GM23248 (cell line): ENCODE measurements around the gene SLC43A2.

ENCODE experiments used
- EZH2 ChIP-seq: fragments of 200-600 bp; sonication (generic); IDR thresholded peaks from 2 replicates; pipeline ENCODE4 v1.6.1; 2018; ENCODE audit warnings: antibody characterized with exemption, mild to moderate bottlenecking; ENCODE audit not compliant: insufficient read depth, poor library complexity, severe bottlenecking
- EZH2phosphoT487 ChIP-seq: fragments of 200-600 bp; sonication (generic); IDR thresholded peaks from 2 replicates; pipeline ENCODE4 v1.6.1; 2018; ENCODE audit warnings: antibody characterized with exemption, moderate library complexity, mild to moderate bottlenecking, low read depth; ENCODE audit not compliant: insufficient read depth

DNA sequence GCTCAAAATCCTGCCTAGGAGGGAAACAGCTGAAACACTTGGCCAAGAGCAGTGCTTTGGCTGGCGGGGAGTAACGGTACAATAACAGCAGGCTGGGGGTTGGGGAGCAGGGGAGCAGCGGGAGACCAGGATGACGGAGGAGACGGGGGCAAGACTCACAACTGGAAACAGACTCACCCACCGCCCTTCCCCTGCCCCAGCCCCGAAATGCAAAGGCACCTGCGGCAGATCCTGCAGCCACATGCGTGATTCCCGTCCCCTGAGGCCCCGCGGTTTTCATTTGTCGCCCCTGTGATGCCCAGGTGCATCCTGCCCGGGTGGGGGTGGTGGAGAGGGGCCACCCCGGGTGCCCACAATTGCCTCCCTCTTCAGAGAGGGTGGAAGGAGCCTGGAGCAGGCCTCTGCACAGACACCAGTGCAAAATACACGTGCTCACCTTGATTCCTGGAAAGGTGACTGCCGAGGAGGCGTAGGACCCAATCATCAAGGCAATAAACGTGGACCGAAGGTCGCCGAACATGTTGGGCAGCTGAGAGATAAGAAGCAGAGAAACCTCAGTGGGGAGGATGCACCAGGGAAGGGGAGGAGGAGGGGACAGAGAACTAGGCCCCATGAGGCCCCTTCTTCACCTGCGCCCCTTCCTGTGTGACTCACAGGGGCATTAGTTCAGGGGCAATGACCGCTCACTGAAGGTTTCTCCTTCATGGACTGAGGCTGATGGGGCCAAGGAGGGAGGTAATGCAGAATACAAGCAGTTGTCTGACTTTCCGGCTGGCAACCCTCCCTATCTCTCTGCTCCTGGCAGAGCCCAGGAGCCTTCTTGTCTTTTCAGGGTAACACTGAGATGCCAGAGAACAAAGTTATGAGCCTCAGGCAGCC, 35.6 kb downstream of the SLC43A2 start:
- TF ChIP-seq EZH2phosphoT487 (no peak), EZH2 (no peak)
